ENCODE results near the gene TARS2.

DNA sequence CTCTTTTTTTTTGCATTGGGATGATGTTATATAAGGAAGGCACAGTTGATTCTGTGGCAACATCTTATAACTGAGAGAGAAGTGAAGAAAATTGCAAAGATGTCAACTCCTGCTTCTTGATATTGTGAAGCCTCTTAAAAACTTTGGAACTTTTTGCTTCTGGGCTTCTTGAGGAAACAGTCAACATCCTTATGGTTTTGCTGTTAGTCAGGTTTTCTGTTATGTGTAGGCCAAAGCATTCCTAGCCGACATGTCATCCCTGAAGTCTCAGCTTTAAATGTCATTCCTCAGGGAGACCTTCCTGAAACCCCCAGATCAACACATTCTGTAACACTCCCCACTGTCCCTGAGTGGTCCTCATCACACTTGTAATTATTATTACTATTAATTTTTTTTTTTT lies 41.0 kb downstream of the TARS2 start:
- TF ChIP-seq POLR2AphosphoS5 (IDR thresholded peaks at IDR 0.05; ENCODE audit: low read depth, low read length): no peak
- TF ChIP-seq ZNF576 (CRISPR knock-in tag; IDR thresholded peaks at IDR 0.05): no peak
- TF ChIP-seq SIN3A (IDR thresholded peaks at IDR 0.05; ENCODE audit: borderline replicate concordance, low read depth, low read length): no peak
- TF ChIP-seq TAF1 (CRISPR knock-in tag; IDR thresholded peaks at IDR 0.05): no peak
- TF ChIP-seq, protein P1, sequence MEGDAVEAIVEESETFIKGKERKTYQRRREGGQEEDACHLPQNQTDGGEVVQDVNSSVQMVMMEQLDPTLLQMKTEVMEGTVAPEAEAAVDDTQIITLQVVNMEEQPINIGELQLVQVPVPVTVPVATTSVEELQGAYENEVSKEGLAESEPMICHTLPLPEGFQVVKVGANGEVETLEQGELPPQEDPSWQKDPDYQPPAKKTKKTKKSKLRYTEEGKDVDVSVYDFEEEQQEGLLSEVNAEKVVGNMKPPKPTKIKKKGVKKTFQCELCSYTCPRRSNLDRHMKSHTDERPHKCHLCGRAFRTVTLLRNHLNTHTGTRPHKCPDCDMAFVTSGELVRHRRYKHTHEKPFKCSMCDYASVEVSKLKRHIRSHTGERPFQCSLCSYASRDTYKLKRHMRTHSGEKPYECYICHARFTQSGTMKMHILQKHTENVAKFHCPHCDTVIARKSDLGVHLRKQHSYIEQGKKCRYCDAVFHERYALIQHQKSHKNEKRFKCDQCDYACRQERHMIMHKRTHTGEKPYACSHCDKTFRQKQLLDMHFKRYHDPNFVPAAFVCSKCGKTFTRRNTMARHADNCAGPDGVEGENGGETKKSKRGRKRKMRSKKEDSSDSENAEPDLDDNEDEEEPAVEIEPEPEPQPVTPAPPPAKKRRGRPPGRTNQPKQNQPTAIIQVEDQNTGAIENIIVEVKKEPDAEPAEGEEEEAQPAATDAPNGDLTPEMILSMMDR (CRISPR knock-in tag; IDR thresholded peaks at IDR 0.05): no peak
- TF ChIP-seq ATF7-NPFF (CRISPR knock-in tag; IDR thresholded peaks at IDR 0.05; ENCODE audit: low read depth): no peak
- no peak for TF ChIP-seq PBX3 (CRISPR knock-in tag; IDR thresholded peaks at IDR 0.05; ENCODE audit: borderline replicate concordance)
- TF ChIP-seq ZNF331 (CRISPR knock-in tag; IDR thresholded peaks at IDR 0.05): no peak
- TF ChIP-seq ZMYM3 (CRISPR knock-in tag; IDR thresholded peaks at IDR 0.05): no peak
- no peak for TF ChIP-seq BHLHE40 (IDR thresholded peaks at IDR 0.05; ENCODE audit: low read length)
- TF ChIP-seq, protein P2, sequence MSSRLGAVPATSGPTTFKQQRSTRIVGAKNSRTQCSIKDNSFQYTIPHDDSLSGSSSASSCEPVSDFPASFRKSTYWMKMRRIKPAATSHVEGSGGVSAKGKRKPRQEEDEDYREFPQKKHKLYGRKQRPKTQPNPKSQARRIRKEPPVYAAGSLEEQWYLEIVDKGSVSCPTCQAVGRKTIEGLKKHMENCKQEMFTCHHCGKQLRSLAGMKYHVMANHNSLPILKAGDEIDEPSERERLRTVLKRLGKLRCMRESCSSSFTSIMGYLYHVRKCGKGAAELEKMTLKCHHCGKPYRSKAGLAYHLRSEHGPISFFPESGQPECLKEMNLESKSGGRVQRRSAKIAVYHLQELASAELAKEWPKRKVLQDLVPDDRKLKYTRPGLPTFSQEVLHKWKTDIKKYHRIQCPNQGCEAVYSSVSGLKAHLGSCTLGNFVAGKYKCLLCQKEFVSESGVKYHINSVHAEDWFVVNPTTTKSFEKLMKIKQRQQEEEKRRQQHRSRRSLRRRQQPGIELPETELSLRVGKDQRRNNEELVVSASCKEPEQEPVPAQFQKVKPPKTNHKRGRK (CRISPR knock-in tag; IDR thresholded peaks at IDR 0.05): no peak
- TF ChIP-seq FOSL1 (CRISPR knock-in tag; IDR thresholded peaks at IDR 0.05; ENCODE audit: borderline replicate concordance): no peak
